ENCODE data around the gene ZKSCAN4.
A peak's percentile ranks its signal among the peaks of the same experiment; 100 is the strongest.

ZKSCAN4 gene

DNA sequence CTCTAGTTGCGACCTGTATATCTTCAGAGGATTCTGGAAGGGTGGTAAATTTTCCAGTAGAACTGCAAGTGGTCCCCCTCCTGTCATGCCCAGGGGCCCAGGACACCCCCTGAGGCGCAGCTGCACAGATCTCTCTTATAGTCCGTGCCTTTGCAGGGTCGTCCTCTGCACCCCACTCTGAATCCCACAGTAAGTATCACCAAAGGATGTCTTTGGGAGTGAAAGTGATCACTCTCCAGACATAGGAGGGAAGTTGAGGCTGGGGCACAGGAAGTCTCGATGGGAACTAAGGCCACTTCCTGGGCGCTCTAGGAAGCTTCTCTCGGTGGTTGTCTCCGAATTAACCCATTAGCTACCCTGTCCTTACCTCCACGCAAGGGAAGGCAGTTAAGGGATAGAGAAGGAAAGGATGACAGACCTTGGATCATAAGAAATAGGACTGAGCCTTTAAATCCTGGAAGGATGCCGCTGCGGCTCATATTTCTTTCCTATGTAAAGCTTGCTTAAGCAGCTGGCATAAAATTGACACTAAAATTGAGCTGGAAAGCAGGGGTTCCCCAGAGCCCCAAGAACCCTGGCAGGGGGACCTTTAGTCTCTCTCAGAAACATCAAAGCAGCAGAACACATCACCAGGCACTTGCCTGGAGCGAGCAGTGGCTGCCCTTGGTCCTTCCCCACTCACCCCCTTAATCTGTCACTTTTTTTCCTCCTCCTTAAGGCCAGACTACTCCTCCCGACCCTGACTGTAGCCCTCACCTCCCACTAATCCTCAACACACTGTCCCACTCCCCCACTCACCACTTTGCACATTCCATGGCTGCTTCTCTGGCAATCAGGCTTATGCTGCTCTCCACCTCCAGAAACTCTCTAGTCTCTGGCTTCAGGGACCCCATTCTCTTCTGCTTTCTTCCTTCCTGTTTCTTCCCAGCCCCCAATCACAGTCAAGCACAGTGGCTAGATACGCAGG lies at the start of gene ZKSCAN4:
ZKSCAN4 (minus strand) TSS at position 261 of the 967 bp plus-strand sequence. CDS start 289 bp downstream, outside the sequence.
- DNase-seq, result peak; percentile 85
- ATAC-seq, result peak; percentile 85

- no peak for ATAC-seq
- DNase-seq, result no peak
Observed at GRCh38 chr6:28296520-28297060, 44.5 kb upstream of the ZKSCAN4 start.

DNA sequence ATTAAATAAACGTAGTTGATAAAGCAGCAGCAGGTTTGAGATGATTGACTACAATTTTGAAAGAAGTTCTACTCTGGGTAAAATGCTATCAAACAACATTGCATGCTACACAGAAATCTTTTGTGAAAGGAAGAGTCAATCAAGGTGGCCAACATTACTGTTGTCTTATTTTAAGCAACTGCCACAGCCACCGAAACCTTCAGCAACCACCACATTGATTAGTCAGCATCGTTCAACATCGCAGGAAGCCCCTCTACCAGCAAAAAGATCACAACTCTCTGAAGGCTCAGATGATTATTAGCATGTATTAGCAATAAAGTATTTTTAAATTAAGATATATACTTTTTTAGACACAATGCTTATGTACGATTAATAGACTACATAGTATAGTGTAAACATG lies 43.3 kb upstream of the ZKSCAN4 start:
- DNase-seq, result no peak
- ATAC-seq, result no peak

DNA sequence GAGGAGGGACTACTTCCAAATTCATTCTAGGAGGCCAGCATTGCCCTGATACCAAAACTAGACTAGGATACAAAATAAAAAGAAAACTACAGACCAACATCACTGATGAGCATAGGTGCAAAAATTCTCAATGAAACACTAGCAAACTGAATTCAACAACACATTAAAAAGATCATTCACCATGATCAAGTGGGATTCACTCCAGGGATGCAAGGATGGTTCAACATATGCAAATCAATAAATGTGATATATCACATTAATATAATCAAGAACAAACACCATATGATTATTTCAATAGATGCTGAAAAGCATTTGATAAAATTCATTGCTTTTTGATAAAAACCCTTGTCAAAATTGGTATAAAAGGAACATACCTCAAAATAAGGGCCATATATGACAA lies 39.5 kb upstream of the ZKSCAN4 start:
- ATAC-seq, result no peak
- no peak for DNase-seq

- DNase-seq (no peak), ATAC-seq (no peak)
Observed at GRCh38 chr6:28282926-28283325, 30.9 kb upstream of the ZKSCAN4 start.

DNA sequence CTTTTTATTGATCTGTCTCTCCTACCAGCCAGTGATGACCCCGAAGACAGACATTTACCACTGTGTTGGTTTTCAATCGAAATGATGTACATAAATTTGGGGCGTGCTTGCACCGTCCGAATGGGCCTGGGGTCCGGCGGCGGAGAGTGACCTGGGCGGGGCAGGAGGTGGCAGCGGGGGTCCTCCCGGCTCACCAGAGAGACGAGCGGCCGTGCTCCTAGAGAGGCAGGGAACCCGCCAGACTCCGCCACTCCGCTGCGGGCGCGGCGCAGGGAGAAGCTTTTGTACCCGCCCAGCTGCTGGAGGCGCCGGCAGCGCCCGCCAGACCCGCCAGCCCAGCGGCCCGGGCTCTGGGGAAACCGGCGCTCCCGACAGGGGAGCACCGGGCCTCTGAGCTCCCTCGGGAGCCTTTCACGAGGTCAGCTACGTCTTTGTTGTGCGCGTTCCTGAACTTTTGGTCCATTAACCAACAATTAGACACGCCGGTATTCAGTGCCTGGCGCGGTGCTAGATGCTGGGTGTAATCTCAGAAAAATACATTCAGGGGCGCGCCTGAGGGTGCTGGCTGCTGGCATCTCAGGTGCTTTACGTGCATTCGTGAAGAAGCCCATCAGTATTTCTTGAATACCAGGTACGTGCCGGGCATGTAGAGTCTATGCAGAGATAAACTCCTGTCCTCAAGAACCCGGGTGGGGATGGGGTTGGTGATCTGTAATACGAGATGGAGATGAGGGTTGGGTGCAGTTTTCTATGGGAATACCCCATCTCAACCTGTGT lies 29.4 kb upstream of the ZKSCAN4 start, which contains the start of gene PGBD1:
PGBD1 (plus strand) TSS at position 285 of the 777 bp plus-strand sequence. CDS start 2,242 bp downstream, outside the sequence.
- peak; percentile 73 for DNase-seq
- ATAC-seq, result peak; percentile 98

GRCh38 chr6:28280595-28281287 lies 28.7 kb upstream of the ZKSCAN4 start:
- ATAC-seq, result no peak

DNA sequence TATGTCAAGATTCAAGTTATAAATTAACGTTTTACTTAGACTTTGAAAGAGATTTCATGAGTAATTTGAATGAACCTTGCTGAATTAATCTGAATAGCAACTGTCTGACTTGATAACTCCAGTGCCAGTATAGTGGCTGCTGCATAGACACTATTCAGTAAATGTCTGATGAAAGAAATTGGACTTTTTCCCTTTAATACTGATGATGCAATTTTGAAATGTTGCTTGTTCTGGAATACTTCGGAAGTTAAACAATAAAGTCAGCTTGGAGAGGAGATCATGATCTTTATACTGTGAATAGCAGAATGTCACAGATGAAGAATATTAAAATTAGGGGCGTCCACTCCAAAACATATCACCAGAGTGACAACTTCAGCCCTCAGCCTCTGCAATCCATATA lies 25.7 kb upstream of the ZKSCAN4 start:
- no peak for ATAC-seq
- no peak for DNase-seq

More at GRCh38 chr6:28280595-28281287, 28.7 kb upstream of the ZKSCAN4 start:
- DNase-seq, result no peak

GRCh38 chr6:28274888-28275287 lies 22.8 kb upstream of the ZKSCAN4 start:
- ATAC-seq, result no peak
- no peak for DNase-seq

- DNase-seq (no peak), ATAC-seq (peak; percentile 40)
Observed at GRCh38 chr6:28269492-28269891, 17.4 kb upstream of the ZKSCAN4 start.

DNA sequence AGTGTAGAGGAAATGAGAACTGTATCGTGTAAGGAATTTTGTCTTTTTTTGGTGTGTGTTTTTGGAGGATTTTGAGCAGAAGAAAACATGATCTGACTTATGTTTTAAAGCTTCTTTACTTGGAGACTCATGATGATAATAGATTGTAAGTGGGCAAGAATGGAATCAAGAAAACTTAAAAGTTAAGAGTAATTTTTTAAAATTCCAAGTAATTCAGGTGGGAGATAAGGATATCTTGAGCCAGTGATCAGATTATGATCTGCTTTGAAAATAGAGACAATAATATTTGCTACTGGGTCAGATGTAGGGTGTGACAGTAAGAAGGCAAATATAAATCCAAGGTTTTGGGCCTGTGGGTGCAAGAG lies 15.6 kb upstream of the ZKSCAN4 start:
- DNase-seq, result no peak
- ATAC-seq, result no peak

DNA sequence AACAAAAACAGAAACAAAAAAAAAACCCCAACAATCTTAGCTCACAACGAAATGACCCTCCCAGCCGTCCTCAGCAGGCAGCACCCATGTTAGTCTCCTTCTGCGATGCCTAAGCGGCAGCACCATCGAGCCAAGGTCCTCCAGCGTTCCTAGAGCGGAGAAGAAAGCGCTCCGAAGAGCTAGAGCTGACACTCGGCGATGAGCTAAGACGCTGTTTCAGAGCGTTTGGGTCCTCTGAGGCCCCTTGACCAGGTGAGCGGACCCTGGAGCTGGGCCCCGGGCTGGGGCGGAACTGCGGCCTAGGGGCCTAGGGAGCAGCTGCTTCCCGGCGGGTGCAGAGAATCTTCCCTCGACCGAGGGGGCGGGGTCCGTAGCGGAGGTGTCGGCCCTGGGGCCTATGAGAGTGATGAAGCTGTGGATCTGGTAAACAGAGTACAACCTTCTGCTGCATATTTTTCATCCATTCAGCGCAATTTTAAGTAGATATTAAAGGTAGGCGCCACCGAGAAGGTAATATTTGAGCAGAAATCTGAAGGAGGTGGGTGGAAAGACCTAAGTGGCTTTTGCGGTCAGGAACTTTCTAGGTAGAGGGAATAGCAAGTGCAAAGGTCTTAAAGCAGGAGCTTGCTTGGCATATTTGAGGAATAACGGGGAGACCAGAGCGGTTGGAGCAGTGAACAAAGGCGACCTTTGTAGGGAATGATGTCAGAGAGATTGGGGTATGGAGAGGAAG lies 15.1 kb upstream of the ZKSCAN4 start, which contains the start of gene ZSCAN26:
ZSCAN26 (plus strand) TSS at position 182 of the 733 bp plus-strand sequence. CDS start 4,777 bp downstream, outside the sequence.
- peak; percentile 82 for DNase-seq
- peak; percentile 95 for ATAC-seq

DNA sequence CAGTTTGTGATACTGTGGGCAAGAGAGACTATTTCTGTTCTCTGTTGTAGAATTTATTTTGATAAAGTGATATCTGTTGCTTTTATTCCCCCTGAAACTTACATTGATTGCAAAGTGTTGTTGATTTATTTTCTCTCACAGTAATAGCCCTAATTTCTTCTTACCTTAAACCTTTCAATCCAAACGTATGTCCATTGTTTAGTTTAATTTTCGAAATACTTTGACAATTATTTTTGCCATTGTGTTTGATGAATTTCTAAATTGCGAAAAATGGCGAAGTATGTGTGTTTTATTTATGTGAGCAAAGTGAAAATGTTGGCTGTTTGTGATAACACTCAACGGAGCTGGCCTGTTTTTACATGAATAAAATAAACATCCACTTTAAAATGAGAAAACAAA lies 14.5 kb upstream of the ZKSCAN4 start:
- ATAC-seq (no peak), DNase-seq (no peak)

DNA sequence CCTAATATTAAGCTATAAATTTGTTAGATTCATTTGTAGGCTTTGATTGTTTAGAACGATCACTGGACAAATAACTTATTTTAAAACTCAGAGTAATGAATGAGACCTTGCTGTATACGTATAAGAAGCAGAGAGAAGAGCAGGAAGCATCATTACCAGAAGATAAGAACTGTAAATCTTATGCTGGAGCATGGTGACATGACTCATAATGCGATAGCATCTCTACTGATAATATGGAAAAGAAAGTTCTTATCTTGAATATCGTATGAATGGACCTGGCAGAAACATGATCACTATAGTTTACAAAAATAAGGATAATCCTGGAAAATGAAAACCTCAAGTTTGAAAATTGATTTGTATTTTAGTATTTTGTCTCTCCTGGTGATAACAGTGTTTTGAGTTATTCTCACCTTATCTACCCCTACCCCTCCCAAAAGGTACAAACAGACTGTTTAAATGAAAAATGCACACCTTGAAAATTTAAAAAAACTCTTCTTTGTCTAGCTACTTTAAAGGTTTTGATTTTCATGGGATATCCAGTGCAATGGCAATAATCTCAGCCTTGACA lies 12.8 kb upstream of the ZKSCAN4 start:
- DNase-seq, result no peak
- no peak for ATAC-seq

GRCh38 chr6:28263922-28264321 lies 11.9 kb upstream of the ZKSCAN4 start:
- ATAC-seq, result no peak
- no peak for DNase-seq

DNA sequence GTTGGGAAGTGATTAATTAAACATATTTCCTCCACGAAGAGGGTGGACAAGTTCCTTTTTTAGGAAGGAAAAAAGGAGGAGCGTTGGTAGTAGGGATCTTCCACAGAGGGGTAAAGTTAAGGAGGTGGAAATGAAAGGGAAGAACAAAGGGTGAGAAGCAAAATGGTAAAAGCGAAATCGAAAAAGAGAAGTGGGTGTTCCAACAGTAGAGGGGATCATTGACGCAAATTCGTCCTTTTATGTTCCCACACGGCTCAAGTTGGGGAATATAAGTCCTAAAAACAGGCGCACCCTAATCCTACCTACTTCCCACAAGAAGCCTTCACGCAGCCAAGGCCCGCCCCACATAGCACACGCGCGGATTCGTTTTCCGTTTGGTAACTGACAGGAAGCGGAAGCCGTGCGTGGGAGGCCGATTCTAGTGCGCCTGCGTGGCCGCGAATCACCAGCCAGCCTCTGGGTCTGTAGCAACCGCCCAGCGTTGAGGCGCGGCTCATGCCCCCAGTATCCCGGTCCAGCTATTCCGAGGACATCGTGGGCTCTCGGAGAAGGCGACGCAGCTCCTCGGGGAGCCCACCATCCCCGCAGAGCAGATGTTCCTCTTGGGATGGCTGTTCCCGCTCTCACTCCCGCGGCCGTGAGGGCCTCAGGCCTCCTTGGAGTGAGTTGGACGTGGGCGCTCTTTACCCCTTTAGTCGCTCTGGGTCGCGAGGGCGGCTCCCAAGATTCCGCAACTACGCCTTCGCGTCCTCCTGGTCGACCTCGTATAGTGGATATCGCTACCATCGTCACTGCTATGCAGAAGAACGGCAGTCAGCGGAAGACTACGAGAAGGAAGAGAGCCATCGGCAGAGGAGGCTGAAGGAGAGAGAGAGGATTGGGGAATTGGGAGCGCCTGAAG lies 7.1 kb upstream of the ZKSCAN4 start, which contains the start of gene NKAPL:
NKAPL (plus strand) TSS at position 421 of the 901 bp plus-strand sequence; CDS start at position 496, 75 bp downstream.
- peak; percentile 68 for DNase-seq
- no peak for ATAC-seq

DNA sequence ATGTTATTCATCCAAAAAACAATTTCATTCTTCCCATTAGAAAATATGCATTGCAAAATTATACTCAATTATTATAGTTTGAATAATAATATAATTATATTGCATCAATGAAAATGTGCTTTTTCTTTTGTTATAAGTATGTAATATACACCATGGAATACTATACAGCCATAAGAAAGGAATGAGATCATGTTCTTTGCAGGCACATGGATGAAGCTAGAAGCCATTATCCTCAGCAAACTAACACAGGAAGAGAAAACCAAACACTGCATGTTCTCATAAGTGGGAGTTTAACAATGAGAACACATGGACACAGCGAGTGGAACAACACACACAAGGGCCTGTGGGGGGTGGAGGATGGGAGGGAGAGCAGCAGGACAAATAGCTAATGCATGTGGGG lies 5.0 kb upstream of the ZKSCAN4 start:
- ATAC-seq (no peak), DNase-seq (no peak)

GRCh38 chr6:28254121-28254519 lies 2.1 kb upstream of the ZKSCAN4 start:
- ATAC-seq, result peak; percentile 45
- DNase-seq, result peak; percentile 11

GRCh38 chr6:28251661-28252008 lies 434 bp downstream of the ZKSCAN4 start:
- ATAC-seq (peak; percentile 68), DNase-seq (peak; percentile 45)

GRCh38 chr6:28250747-28251146 lies 1.3 kb downstream of the ZKSCAN4 start:
- no peak for DNase-seq
- no peak for ATAC-seq

Data from stimulated activated naive CD8-positive, alpha-beta T cell treated with anti-CD3 and anti-CD28 coated beads, Interleukin-15, Interleukin-2, amounts not matched to agents 100 U/mL and 50 U/mL, for 24 hours (primary cell).